Measurements from ENCODE around the gene ING4.

The ING4 gene

GRCh38 chr12:6685814-6686213, 22.9 kb upstream of the ING4 start:
- no peak for DNase-seq

DNA sequence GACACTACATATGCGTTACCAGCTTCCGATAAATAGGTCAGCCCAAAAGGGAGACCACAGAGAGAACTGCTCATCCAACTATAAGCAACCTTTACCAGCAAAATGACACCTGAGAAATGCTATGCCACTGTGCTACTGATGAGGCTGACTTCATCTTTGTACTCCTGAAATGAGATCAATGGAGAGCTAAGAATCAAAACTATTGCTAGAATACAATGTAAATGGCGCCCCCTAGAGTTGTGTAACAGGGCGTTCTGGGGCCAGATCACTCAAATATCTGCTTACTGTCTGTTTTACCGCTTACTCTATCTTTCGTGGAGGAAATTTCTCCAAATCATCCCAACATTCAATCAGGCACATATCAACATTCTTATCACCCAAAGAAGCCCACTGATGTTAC, 21.7 kb upstream of the ING4 start:
- DNase-seq = peak; percentile 83

GRCh38 chr12:6676962-6677361, 14.0 kb upstream of the ING4 start:
- no peak for DNase-seq

GRCh38 chr12:6672143-6672542, 9.2 kb upstream of the ING4 start:
- DNase-seq = no peak

DNA sequence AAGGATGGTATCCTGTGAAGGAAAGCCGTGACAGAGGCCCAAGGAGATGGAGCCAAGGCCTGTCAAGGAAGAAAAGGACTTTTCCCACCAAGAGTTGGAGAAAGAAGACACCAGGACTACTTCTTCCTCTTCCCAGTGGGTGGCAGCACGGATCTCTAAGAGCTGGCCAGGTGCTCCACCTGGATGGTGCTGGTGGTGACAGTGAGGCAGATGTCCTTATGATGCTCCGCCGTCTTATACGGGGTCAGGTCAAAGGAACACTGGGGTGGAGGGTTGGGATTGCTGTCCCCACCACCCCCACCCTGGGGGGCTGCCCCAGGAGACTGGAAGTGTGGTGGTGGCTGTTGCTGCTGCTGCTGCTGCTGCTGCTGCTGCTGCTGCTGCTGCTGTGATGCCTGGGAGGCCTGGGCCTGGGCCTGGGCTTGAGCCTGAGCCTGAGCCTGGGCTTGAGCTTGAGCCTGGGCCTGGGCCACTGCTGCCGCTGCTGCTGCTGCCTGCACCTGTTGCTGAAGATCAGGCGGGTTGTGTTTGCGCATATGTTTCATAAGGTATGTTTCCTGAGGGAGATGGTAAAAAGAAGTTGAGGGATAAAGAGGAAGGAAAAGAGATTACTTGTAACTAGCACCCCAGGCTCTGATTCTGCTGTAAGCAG, 4.8 kb upstream of the ING4 start:
- no peak for DNase-seq

- no peak for DNase-seq
Observed at GRCh38 chr12:6666211-6666610, 3.3 kb upstream of the ING4 start.

- DNase-seq = no peak
Observed at GRCh38 chr12:6664902-6665301, 2.0 kb upstream of the ING4 start.

DNA sequence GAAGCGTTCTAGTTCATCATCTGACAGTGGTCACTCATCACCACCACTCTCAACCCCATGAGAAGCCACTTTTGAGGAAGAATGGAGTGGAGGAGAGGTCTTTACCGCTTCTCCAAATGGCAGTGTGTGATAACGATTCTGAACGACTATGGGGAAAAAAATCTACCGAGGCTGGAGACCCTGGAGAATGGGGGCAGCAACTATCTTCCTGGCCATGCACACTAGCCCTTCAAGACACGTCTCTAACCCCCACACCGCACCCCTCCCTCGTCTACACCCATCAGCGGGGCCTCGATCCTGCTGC, 365 bp downstream of the ING4 start:
- no peak for DNase-seq

DNA sequence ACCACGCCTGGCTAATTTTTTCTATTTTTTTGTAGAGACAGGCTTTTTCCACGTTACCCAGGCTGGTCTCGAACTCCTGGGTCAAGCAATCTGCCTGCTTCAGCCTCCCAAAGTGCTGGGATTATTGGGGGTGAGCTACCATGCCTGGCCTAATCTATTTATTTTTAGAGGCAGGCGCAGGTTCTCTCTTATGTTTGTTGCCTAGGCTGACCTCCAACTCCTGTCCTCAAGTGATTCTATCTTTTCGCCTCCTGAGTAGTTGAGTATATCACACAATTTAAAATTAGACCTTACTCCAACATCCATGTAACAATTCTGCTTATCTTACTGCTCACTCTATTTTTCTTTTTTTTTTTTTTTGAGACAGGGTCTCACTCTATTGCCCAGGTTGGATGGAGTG, 8.9 kb downstream of the ING4 start:
- DNase-seq = no peak

- no peak for DNase-seq
Observed at GRCh38 chr12:6653342-6653741, 9.6 kb downstream of the ING4 start.

DNA sequence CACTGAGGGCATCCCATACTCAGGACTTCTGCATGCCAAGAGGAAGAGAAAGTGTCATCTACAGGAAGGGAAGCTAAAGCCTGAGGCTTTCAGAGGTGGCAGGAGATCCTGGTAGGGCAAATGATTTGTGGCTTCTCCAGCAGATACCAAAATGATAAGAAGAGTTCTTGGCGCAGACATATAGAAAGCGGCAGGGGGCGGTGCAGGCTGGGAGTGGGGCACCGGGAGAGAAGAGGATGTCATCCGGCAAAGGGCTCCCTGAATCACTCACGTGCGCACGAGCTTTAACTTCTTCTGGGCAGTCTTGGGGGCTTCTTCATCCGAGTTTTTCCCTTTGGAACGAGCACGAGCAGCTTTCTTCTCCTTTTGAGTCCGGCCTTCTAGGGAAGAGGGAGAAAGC, 10.5 kb downstream of the ING4 start:
- DNase-seq = no peak

DNA sequence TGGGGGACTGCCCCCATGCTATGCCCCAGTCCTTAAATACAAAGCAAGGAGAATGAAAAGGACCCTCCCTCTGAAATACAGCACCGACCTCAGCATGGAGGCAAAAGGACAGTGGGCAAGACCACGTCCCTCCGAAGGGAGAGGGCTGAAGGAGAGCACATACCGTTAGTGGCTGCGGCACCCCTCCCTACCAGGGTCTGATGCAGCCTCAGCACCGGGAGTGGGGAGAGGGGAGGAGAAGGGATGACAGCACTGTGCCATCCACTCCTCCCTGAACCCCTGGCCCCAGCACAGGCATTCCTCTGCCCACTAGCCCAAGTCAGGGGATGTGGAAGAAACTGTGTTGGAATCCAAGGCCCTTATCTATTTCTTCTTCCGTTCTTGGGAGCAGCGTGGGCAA, 12.1 kb downstream of the ING4 start:
- DNase-seq = no peak

- DNase-seq = peak; percentile 34
Observed at GRCh38 chr12:6647083-6647604, 15.8 kb downstream of the ING4 start, which contains the start of gene ACRBP. ACRBP (minus strand) TSS chr12:6647432; CDS start chr12:6647366, 66 bp downstream.

DNA sequence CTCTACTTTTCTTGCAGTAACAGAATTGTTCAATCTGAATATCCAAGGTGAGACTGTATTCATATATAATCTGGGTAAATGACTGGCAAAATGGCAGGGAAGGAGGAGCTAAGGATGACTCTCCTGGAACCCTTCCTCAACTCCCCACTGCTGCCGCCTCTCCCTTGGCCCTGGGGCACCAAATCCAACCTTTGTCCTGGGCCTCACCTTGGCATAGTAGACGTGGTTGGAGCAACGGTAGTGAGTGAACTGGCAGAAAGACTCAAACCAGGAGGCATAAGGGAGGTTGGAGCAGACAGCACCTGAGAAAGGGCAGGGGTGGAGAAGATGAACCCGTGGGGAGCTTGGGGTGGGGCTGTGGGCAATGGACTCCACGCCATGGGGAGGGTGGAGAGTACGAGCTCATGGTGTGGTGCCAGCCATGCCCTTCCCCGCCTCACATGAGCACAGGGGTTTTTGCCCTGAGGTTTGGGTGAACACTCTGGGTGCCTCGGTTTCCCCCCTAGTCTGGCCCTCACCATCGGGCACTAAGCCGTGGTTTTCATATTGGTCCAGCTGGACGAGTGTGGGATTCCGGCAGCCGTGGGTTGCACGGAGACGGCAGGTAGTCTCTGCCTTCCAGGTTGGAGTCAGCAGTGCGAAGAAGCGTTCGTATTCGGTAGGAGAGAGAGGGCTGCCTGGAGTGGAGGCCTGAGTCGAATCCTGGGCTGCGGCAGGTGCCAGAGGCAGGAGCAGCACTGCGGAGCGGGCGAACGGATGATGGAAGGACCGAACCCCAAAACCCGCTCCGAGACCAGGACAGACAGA, 16.4 kb downstream of the ING4 start:
- no peak for DNase-seq

- DNase-seq = no peak
Observed at GRCh38 chr12:6644903-6645302, 18.0 kb downstream of the ING4 start.

DNA sequence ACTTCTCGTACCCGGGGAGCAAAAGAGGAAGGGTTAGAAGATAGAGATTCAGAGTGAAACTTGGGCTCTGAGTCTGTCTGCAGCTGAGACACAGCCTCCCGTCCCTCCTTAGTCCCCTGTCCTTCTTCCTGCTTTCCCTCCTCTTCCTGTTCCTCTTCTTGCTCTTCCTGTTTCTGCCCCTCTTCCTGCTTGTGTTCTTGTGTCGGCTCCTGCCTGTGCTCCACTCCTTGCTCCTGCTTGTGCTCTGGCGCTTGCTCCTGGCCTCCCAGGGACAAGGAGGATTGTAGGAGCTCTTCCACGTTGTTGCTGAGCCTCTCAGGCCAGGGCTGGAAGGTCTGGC, 18.7 kb downstream of the ING4 start:
- DNase-seq = no peak

DNA sequence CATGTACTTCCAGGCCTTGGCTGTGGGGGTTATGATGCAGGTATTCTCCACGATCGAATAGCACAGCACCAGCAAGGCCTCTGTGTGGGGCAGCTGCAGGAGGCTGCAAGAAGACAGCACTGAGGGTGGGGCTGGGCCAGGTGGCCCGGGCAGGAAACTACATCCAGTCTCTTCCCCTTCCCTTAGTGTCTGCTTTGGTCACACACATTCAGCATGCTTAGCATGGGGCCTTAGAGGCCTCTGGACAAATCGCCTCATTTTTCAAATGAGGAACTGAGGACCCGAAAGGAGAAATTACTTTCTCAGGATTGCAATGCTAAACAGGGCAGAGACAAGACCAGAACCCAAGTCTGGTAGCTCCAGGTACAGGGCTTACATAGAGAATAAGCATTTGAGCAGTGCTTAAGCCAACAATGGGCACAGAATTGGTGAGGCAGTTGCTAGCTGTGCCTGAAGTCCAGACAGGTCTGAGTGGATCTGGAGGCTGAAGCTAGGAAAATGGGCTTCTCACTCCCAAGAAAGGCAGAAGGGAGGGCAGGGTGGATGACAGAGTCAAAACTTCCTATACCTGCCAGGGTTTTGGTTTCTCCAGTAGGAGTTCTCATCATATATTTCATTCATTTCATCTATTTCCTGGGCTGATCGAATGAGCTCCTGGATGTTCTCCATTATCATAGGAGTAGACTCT, 19.2 kb downstream of the ING4 start:
- DNase-seq = no peak

DNA sequence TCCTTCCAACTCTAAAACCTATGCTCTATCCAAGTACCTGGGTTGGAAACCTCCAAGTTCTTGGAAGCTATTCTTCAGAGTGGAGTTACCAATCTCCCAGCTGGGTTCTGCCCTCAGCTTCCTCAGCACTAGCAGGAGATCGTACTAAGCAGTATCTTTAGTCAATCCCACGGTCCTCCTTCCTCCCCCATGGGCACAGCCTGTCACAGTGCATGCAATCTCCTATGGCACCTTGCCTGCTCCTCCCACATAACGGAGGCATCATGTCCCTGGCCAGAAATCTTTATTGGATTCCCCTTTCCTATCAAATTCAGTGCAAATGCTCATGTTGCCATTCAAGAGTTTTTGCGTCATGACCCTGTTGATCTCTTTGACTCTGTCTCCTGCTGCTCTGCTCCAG, 21.8 kb downstream of the ING4 start:
- no peak for DNase-seq

- no peak for DNase-seq
Observed at GRCh38 chr12:6640497-6640896, 22.4 kb downstream of the ING4 start.

- DNase-seq = no peak
Observed at GRCh38 chr12:6639151-6639801, 23.6 kb downstream of the ING4 start.

DNA sequence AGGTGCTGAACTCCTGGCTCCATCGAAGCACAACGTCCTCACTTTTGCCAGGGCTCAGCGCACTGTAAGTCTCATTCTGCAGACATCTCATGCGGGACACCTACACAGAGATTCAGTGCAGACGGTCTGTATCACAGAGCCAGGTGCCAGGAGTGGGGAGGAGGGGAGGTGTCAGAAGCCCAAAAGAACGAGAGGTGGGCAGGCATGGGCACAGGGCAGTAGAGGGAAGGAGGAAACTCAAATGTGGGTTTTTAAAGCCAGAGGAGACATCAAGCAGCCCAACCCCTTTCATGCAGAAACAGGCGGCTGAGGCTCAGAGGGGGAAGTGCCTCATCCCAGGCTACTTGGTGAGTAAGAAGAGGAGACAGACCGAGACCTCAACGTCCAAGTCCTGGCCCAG, 24.6 kb downstream of the ING4 start:
- no peak for DNase-seq

DNA sequence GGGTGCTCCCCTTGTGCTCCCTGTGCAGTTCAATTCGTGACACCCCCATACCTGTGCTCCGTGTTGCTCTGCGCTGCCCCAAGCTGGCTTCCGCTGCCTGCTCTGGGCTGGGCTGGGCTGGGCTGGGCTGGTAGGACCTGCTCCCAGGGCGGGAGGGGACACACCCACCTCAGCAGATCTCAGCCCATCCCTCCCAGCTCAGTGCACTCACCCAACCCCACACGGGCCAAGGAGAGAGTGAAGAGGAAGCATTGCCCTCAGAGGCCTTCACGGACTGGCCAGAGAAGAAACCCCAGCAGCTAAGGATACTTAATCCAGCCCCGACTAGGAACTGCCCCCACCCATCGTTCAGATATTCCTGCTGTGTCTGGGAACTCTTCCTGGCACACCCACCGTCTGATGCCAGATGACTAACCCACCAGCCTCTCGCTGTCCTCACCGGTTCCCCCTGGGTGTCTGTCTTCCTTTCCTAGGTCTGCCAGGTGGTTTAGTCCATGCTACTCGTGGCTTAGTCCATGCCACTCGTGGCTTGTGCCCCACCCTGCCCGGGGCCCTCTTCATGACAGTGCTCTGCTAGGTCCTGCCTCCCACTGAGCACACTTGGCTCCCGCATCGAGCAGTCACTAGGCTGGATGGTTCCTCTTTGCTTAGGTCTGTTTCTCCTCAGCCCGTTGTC, 26.9 kb downstream of the ING4 start, which contains the start of gene LPAR5:
Gene LPAR5 (minus strand): TSS at position 104 of the 676 bp plus-strand sequence. CDS start 14,711 bp downstream, outside the sequence.
- peak; percentile 19 for DNase-seq

DNA sequence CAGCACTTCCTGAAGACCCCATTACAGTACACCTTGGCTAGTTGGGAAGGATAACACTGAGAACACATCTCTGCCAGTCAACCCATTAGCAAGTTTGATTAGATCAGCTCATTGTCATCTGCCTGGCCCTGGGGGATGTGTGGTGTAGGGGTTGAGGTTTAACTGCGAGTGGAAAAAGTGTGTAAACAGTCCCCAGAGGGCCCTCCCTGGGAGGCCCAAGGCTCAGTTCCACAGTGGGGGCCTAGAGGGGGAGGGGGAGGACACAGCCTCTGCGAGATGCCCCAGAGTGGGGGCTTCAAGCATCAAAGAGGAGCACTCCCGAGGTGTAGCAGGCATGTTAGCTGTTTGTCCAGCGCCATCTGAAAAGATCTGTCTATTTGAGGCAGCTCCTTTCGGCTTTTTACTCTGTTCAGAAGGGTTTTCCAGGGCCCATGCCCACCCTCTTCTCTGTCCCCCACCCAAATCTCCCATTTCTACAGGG, 27.5 kb downstream of the ING4 start:
- DNase-seq = peak; percentile 55

Measured in activated CD4-positive, alpha-beta T cell treated with anti-CD3 and anti-CD28 coated beads, Interleukin-2, Interleukin-6, amounts not matched to agents 100 ng/mL and 50 ng/mL, durations not matched to agents 16 hours and 8 hours (primary cell).